GM12872 (cell line): Measurements from ENCODE around the gene ILK.

Experiments used
- CTCF ChIP-seq: IDR thresholded peaks from 3 replicates; pipeline ENCODE4 v1.5.1; 2011; ENCODE audit warnings: low read depth, mild to moderate bottlenecking, low read length, moderate library complexity; ENCODE audit not compliant: insufficient read depth

Gene ILK

GRCh38 chr11:6626971-6627761 is 23.6 kb downstream of the ILK start:
- no peak for TF ChIP-seq CTCF

- TF ChIP-seq CTCF = no peak
Measured at GRCh38 chr11:6627762-6628241, 24.2 kb downstream of the ILK start.

GRCh38 chr11:6628526-6628925 is 25.0 kb downstream of the ILK start:
- TF ChIP-seq CTCF = no peak

GRCh38 chr11:6629573-6629891 is 26.0 kb downstream of the ILK start:
- TF ChIP-seq CTCF = no peak

GRCh38 chr11:6629892-6630631 is 26.5 kb downstream of the ILK start:
- no peak for TF ChIP-seq CTCF

- no peak for TF ChIP-seq CTCF
Measured at GRCh38 chr11:6630632-6631291, 27.2 kb downstream of the ILK start.

- no peak for TF ChIP-seq CTCF
Measured at GRCh38 chr11:6631361-6631890, 27.9 kb downstream of the ILK start.
